HG03108 (cell line): ENCODE data around the gene ARL6IP4.

Experiments used
- ATAC-seq: cut with Tn5 transposase; IDR thresholded peaks from one replicate; pipeline ENCODE4 v1.9.1; 2021; ENCODE audit warnings: moderate library complexity; ENCODE audit not compliant: unreplicated experiment

The ARL6IP4 gene

GRCh38 chr12:122958198-122958888 lies 22.1 kb upstream of the ARL6IP4 start:
- no peak for ATAC-seq

GRCh38 chr12:122959566-122960192 lies 20.8 kb upstream of the ARL6IP4 start:
- ATAC-seq = no peak

GRCh38 chr12:122960193-122960569 lies 20.3 kb upstream of the ARL6IP4 start:
- no peak for ATAC-seq

- no peak for ATAC-seq
Observed at GRCh38 chr12:122961531-122962329, 18.8 kb upstream of the ARL6IP4 start.

- ATAC-seq = no peak
Observed at GRCh38 chr12:122963941-122964265, 16.6 kb upstream of the ARL6IP4 start.

- ATAC-seq = no peak
Observed at GRCh38 chr12:122964439-122965257, 15.8 kb upstream of the ARL6IP4 start.

- no peak for ATAC-seq
Observed at GRCh38 chr12:122965321-122965751, 15.1 kb upstream of the ARL6IP4 start.

- peak; percentile 65 for ATAC-seq
Observed at GRCh38 chr12:122965851-122966742, 14.4 kb upstream of the ARL6IP4 start, which contains the start of gene ABCB9. ABCB9 (minus strand) TSS chr12:122966463; CDS start chr12:122960235, 6,228 bp downstream.

- ATAC-seq = no peak
Observed at GRCh38 chr12:122966743-122967550, 13.5 kb upstream of the ARL6IP4 start.

- no peak for ATAC-seq
Observed at GRCh38 chr12:122968104-122968503, 12.4 kb upstream of the ARL6IP4 start.

GRCh38 chr12:122969676-122970075 lies 10.8 kb upstream of the ARL6IP4 start:
- ATAC-seq = no peak

- ATAC-seq = peak; percentile 74
Observed at GRCh38 chr12:122974274-122974891, 6.1 kb upstream of the ARL6IP4 start.

GRCh38 chr12:122974892-122975789 lies 5.3 kb upstream of the ARL6IP4 start, which contains the start of gene OGFOD2:
OGFOD2 (plus strand) TSS chr12:122975244; CDS start chr12:122975252, 8 bp downstream.
- peak; percentile 62 for ATAC-seq

GRCh38 chr12:122975790-122976647 lies 4.5 kb upstream of the ARL6IP4 start:
- no peak for ATAC-seq

- ATAC-seq = no peak
Observed at GRCh38 chr12:122976648-122976975, 3.9 kb upstream of the ARL6IP4 start.

GRCh38 chr12:122977153-122977552 lies 3.3 kb upstream of the ARL6IP4 start:
- no peak for ATAC-seq
